AG10803 (cell line): Measurements from ENCODE around the gene ATAD2B.

Experiments used
- DNase-seq: peaks from one replicate; pipeline ENCODE4 v3.0.0; 2010; ENCODE audit warnings: low read depth
- H3K4me3 ChIP-seq: 2 replicates; pipeline ENCODE4 v1.5.1; 2011; ENCODE audit warnings: mild to moderate bottlenecking, low read length, control low read depth
- CTCF ChIP-seq: conservative IDR thresholded peaks from 2 replicates; pipeline ENCODE4 v1.5.1; 2011; ENCODE audit warnings: mild to moderate bottlenecking, low read length, control low read depth, inconsistent platforms

The ATAD2B gene

DNA sequence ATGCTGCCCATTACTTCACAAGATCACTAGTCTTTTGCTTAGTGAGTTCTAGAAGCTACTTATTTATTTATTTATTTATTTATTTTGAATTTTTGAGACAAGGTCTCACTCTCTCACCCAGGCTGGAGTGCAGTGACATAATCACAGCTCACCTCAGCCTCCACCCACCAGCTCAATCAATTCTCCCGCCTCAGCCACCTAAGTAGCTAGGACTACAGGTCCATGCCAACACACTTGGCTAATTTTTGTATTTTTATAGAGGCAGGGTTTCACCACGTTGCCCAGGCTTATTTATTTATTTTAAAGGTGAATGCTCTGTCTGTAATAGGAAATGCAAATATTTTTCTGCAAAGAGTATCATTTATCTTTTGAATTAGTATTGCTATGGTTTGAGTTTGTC is 67.7 kb downstream of the ATAD2B start:
- no peak overlapping the region for H3K4me3 ChIP-seq
- no peak for DNase-seq
- TF ChIP-seq CTCF, result no peak

DNA sequence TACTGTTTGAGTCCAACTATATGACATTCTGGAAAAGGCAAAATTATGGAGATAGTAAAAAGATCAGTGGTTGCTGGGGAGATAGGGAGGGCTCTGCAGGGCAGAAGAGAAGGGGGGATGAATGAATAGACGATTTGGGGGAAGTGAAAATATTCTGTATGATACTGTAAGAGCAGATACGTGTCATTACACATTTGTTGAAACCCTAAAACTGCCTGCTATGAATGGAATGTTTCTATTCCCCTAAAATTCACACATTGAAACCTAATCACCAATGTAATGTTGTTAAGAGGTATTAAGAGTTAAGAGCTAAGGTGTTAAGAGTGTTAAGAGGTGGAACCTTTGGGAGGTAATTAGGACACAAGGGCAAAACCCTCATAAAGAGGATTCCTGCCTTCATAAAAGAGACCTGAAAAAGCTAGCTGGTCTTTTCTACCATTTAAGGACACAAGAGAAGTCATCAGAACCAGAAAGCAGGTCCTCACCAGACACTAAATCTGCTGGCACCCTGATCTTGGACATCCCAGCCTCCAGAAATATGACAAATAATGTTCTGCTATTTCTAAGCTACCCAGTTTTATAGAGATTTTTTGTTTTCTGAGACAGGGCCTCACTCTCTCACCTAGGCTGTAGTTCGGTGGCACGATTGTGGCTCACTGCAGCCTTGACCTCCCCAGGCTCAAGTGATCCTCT is 76.2 kb downstream of the ATAD2B start:
- no peak overlapping the region for H3K4me3 ChIP-seq
- no peak for TF ChIP-seq CTCF
- DNase-seq, result no peak

- no peak for TF ChIP-seq CTCF
- DNase-seq, result no peak
- no peak overlapping the region for H3K4me3 ChIP-seq
Measured at GRCh38 chr2:23844905-23845304, 82.0 kb downstream of the ATAD2B start.

GRCh38 chr2:23843051-23843976 is 83.6 kb downstream of the ATAD2B start:
- peak; percentile 39 for DNase-seq
- H3K4me3 ChIP-seq, result no peak overlapping the region
- no peak for TF ChIP-seq CTCF

DNA sequence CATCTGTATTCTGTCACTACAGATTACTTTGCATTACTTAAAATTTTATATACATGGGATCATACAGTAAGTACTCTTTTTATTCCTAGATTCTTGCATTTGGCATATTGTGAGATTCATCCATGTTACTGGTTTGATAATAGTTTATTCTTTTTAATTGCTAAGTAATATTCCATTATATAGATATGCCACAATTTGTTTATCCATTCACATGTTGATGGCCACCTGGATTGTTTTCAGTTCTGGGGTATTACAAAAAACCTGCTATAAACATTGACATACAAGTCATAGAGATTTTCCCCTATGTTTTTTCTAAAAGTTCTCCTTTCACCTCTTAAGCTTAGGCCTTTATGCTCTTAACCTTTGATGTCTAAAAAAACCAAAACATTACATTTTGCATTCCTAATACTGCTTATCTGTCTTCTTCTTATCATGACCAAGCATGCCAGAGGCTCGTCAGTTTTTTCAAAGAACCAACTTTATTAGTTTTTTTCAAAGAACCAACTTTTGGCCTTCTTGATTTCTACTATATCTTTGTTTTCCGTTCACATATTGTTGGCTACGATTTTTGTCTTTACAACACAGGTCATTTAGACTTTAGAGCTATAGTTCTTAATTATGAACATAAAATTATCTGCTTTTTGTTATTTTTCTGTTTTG is 86.9 kb downstream of the ATAD2B start:
- no peak for TF ChIP-seq CTCF
- DNase-seq, result no peak
- no peak overlapping the region for H3K4me3 ChIP-seq

DNA sequence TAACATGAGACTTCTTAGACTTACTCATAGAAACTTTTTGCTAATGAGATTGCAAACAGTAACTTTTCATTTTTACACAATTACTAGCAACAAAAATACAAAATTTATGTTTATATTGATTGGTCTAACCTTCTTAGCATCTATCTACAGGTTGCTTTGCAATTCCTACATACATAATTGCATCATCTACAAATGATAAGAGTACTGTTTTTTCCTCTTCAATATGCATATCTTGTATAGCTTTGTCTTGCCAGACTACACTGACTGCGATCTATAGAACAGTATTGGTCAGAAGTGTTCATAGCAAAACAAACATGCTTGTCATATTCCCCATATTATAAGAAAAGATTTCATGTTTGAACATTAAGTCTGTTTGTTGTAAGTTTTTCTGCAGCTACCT is 87.9 kb downstream of the ATAD2B start:
- DNase-seq, result no peak
- H3K4me3 ChIP-seq, result no peak overlapping the region
- no peak for TF ChIP-seq CTCF
